Heart left ventricle (tissue), 16 donors: ENCODE results near the gene ZNF785. TPM values are rescaled to one million over a fixed set of nuclear protein-coding genes. Genes with fewer than 3 reads are reported as not detected.
"Not testable (repeated sequence)": the region's sequence is repeated elsewhere in the genome, so short reads cannot be mapped to it uniquely, and the experiment has no call there.

Experiments
- ATAC-seq, 4 donors: fragments of 200-7000 bp; cut with Tn5 transposase; one replicate each; pipeline ENCODE4 v1.9.1; 2020 to 2022; ENCODE audit warnings: moderate library complexity in 4 of 4, mild to moderate bottlenecking in 3 of 4, moderate number of reproducible peaks in 1 of 4
- DNase-seq, 5 donors: peaks; one replicate each; pipeline ENCODE4 v3.0.0-alpha.2; 2020
- H3K27ac ChIP-seq, 12 donors: fragments of 200-600 bp; sonication (generic) in 4 of 12; one replicate each; pipeline versions ENCODE4 v1.5.0 to v1.8.0; 2016 to 2022; ENCODE audit warnings: mild to moderate bottlenecking in 2 of 12
- H3K27me3 ChIP-seq, 9 donors: fragments of 200-600 bp; sonication (generic) in 2 of 9; one replicate each; pipeline versions ENCODE4 v1.5.1 to v1.8.0; 2016 to 2022; ENCODE audit warnings: mild to moderate bottlenecking in 3 of 9
- H3K36me3 ChIP-seq, 9 donors: fragments of 200-600 bp; sonication (generic) in 2 of 9; one replicate each; pipeline versions ENCODE4 v1.5.0 to v1.8.0; 2018 to 2022; ENCODE audit warnings: mild to moderate bottlenecking in 2 of 9
- H3K4me1 ChIP-seq, 12 donors: fragments of 200-600 bp; sonication (generic) in 4 of 12; one replicate each; pipeline versions ENCODE4 v1.5.0 to v1.8.0; 2016 to 2022; ENCODE audit warnings: mild to moderate bottlenecking in 3 of 12
- H3K4me3 ChIP-seq, 12 donors: fragments of 200-600 bp; sonication (generic) in 4 of 12; one replicate each; pipeline versions ENCODE4 v1.5.0 to v1.8.0; 2017 to 2022; ENCODE audit warnings: mild to moderate bottlenecking in 9 of 12, moderate library complexity in 4 of 12
- H3K9me3 ChIP-seq, 12 donors: fragments of 200-600 bp; sonication (generic) in 4 of 12; one replicate each; pipeline versions ENCODE4 v1.5.0 to v1.8.0; 2016 to 2022; ENCODE audit warnings: mild to moderate bottlenecking in 1 of 12
- CTCF ChIP-seq, 12 donors: fragments of 200-600 bp; sonication (generic) in 4 of 12; IDR thresholded peaks; one replicate each; pipeline versions ENCODE4 v1.5.0 to v1.8.0; 2018 to 2022; ENCODE audit warnings: antibody characterized with exemption in 12 of 12, mild to moderate bottlenecking in 5 of 12
- POLR2A ChIP-seq, 2 donors: fragments of 450-650 bp; IDR thresholded peaks; one replicate each; pipeline ENCODE4 v1.6.1; 2017; ENCODE audit warnings: antibody characterized with exemption in 2 of 2, mild to moderate bottlenecking in 2 of 2, moderate library complexity in 2 of 2
- WGBS, 4 donors: extraction: QIAGEN DNeasy Blood & Tissue Kit in 2 of 4; methylation state at CpG; one replicate each; pipeline versions ENCODE4 v1.1.5 to v1.1.7; 2013 to 2018; 5-methylcytosine and 5-hydroxymethylcytosine counted together
- intact Hi-C, 10 donors: fragments of 100-400 bp; cut with DNase I; formaldehyde crosslinking; loops; one replicate each; pipeline versions ENCODE4 v1.11.1 to v1.14.2; 2022
- long read RNA-seq, 3 donors: library from polyadenylated mRNA; unstranded; transcript quantifications; one replicate each; pipeline ENCODE4 v2.0.0, GENCODE V29; 2020 to 2021
- polyA plus RNA-seq, 2 donors: library from polyadenylated mRNA; stranded (reverse); fragments of 200-250 nt; gene quantifications; one replicate each; pipeline ENCODE4 v1.2.3, GENCODE V29; 2013
- total RNA-seq, 9 donors: library from RNA; depleted of rRNA in 2 of 9; stranded (reverse); fragments of >200 nt in 2 of 9; fragmentation: NEBNext Ultra II Directional in 3 of 9; extraction: Animal tissue kit (Norgen Biotek cat#: 25700) in 3 of 9; gene quantifications; one replicate each; pipeline versions ENCODE4 v1.1.0 to v1.2.4, GENCODE V29; 2016 to 2023
- donor health status: ischemic (EF 13 %, LVEDD 7.1; RV severe dilation, severe dysfunction).
- donor health status: healthy with polysubstance abuse.
- donor health status: DM: no; HTN: yes; CAD: no.
- donor health status: DM: no; HTN: no; CAD: no.
- donor health status: ischemic (EF 25% LVEDD 6.9; RV normal size, moderate dysfunction).
- donor health status: ischemic (EF 25% LVEDD 5.7; RV mildly dilated, moderate dysfunction).
- donor health status: healthy.
- donor health status: DM: yes; HTN: yes; CAD: no.
- donor health status: ischemic (EF 35%, LVEDD 5.7; RV mildly dilated, moderate dysfunction).
- donor health status: nonischemic (EF 11% LVEDD 7.7; RV severe dilation, severe dysfunction).
- donor health status: DM: yes; HTN: yes; CAD: no.
- donor health status: PGD.
- donor health status: ischemic (EF 29% LVEDD 5.4; RV normal size, mild dysfunction).
- donor health status: nonischemic (EF 23%, LVEDD 6.1; RV moderate dilation, normal function).

ZNF785 gene
- total RNA-seq = 10 to 100 TPM in 1 of 9 donors, 1 to 10 TPM in 8; 2.9 to 10.9 (median 4.8) TPM
- 1 to 10 TPM; 3.0 to 4.5 TPM for polyA plus RNA-seq
- long read RNA-seq, donor 1, partial matches to known transcripts = 0 of 2 reads
- long read RNA-seq, donor 1, other reads (novel, unspliced or antisense) = 2 of 2 reads
- long read RNA-seq, donor 2, partial matches to known transcripts = 1 of 5 reads
- long read RNA-seq, donor 2, other reads (novel, unspliced or antisense) = 2 of 5 reads
- long read RNA-seq, donor 3, partial matches to known transcripts = 1 of 1 reads
- long read RNA-seq, donor 3, other reads (novel, unspliced or antisense) = 0 of 1 reads

GRCh38 chr16:30585400-30586191 lies at the start of gene ZNF785:
Gene ZNF785 (minus strand): TSS chr16:30585697. CDS start chr16:30585611, 86 bp downstream.
- no peaks in the 10 kb centered on the region for H3K27me3 ChIP-seq
- H3K4me1 ChIP-seq = peaks cover 0 to 25% (median 10%) of the 10 kb centered on the region in 12 donors
- peaks cover 0 to 37% (median 29%) of the 10 kb centered on the region in 9 donors for H3K36me3 ChIP-seq
- peak; percentile 98 to 100 (median 99) for ATAC-seq
- intact Hi-C loops = loop anchor here in 7 of 10 donors (1.0 to 10.0 kb wide), 12 partner anchors 13 to 72 kb away; partner anchors contain the start of genes ZNF768 (in 3 of the 7), FBRS (in 2 of the 7), PRR14 (in 1 of the 7) and ZNF688 (in 1 of the 7)
- peak; percentile 94 to 98 (median 98) for DNase-seq
- 0 to 1% (median 0%) methylated on average over 29 to 50 of the region's 50 CpGs for WGBS, 4 donors
- no peaks in the 10 kb centered on the region for H3K9me3 ChIP-seq
- H3K4me3 ChIP-seq = peak within 1 kb of the TSS; percentile 54 to 93 (median 74)
- peak within 1 kb of the TSS; percentile 83 to 97 (median 88) for H3K27ac ChIP-seq
- TF ChIP-seq CTCF (IDR thresholded peaks at IDR 0.05) = peak in 11 of 12 donors; percentile 10 to 57 (median 33)
- peak in 1 of 2 donors; percentile 54 for TF ChIP-seq POLR2A (IDR thresholded peaks at IDR 0.05)

GRCh38 chr16:30633526-30633925 lies 48.0 kb upstream of the ZNF785 start:
- Histone ChIP-seq H3K9me3 (no peaks in the 10 kb centered on the region), H3K36me3 (no peaks in the 10 kb centered on the region), H3K4me3 (peak overlapping the region; percentile 37 to 81 (median 69)), H3K4me1 (peaks cover 0 to 22% (median 9%) of the 10 kb centered on the region in 12 donors), H3K27me3 (no peaks in the 10 kb centered on the region), H3K27ac (peak overlapping the region; percentile 79 to 96 (median 88))
- intact Hi-C loops = loop anchor here in 6 of 10 donors (5.0 to 10.0 kb wide), 5 partner anchors 46 to 206 kb away; partner anchors contain the start of genes DCTPP1 (in 2 of the 6), ZNF688 (in 2 of the 6), ZNF747 (in 1 of the 6) and ZNF785 (in 1 of the 6)
- DNase-seq (no peak), ATAC-seq (peak in 1 of 4 donors; percentile 0)
- WGBS, 4 donors = 73 to 78% (median 76%) methylated on average over 17 of the region's 17 CpGs
- TF ChIP-seq POLR2A (IDR thresholded peaks at IDR 0.05) (no peak), CTCF (IDR thresholded peaks at IDR 0.05) (no peak)

- H3K27me3 ChIP-seq, H3K9me3 ChIP-seq, H3K36me3 ChIP-seq, DNase-seq, H3K27ac ChIP-seq, ATAC-seq, H3K4me3 ChIP-seq: not testable (repeated sequence)
- WGBS, 4 donors = 91 to 97% (median 95%) methylated on average over 7 of the region's 7 CpGs
- intact Hi-C loops = loop anchor here in 6 of 10 donors (5.0 to 10.0 kb wide), 5 partner anchors 45 to 205 kb away; partner anchors contain the start of genes DCTPP1 (in 2 of the 6), ZNF688 (in 2 of the 6), ZNF747 (in 1 of the 6) and ZNF785 (in 1 of the 6)
- H3K4me1 ChIP-seq = peaks cover 0 to 27% (median 9%) of the 10 kb centered on the region in 12 donors
These were observed 47.0 kb upstream of the ZNF785 start for GRCh38 chr16:30632454-30632853.
